ENCODE measurements around the gene RASSF8.

Gene RASSF8

DNA sequence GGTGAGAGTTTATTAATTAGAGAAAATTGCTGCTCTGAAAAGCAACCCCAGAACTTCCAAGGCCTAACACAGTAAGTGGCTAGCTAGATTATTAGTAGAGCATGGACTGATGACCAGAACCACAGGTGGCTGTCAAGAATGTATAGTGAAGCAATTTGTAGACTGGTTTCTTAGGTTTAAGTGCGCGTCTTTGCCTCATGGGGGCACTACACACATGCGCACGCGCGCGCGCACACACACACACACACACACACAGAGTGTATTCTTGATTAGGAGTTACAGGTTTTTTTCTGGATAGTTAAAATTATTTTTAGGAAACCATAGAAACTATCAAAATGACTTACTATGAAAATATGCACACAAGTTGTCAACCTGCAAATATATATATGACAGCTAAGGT is 99.8 kb downstream of the RASSF8 start:
- TF ChIP-seq, protein P1, sequence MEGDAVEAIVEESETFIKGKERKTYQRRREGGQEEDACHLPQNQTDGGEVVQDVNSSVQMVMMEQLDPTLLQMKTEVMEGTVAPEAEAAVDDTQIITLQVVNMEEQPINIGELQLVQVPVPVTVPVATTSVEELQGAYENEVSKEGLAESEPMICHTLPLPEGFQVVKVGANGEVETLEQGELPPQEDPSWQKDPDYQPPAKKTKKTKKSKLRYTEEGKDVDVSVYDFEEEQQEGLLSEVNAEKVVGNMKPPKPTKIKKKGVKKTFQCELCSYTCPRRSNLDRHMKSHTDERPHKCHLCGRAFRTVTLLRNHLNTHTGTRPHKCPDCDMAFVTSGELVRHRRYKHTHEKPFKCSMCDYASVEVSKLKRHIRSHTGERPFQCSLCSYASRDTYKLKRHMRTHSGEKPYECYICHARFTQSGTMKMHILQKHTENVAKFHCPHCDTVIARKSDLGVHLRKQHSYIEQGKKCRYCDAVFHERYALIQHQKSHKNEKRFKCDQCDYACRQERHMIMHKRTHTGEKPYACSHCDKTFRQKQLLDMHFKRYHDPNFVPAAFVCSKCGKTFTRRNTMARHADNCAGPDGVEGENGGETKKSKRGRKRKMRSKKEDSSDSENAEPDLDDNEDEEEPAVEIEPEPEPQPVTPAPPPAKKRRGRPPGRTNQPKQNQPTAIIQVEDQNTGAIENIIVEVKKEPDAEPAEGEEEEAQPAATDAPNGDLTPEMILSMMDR (IDR thresholded peaks at IDR 0.05; ENCODE audit: unreplicated experiment in 3 of 3), result no peak
- Mint-ChIP-seq H3K4me1 (no peaks in the 10 kb centered on the region), H3K9me3 (peaks cover 5% of the 10 kb centered on the region), H3K27ac (peak overlapping the region in 2 of 3 experiments; percentile 10 to 21), H3K4me3 (no peak overlapping the region), H3K36me3 (ENCODE audit: low read depth) (peaks cover 37% of the 10 kb centered on the region), H3K27me3 (ENCODE audit: low read depth) (no peaks in the 10 kb centered on the region)

DNA sequence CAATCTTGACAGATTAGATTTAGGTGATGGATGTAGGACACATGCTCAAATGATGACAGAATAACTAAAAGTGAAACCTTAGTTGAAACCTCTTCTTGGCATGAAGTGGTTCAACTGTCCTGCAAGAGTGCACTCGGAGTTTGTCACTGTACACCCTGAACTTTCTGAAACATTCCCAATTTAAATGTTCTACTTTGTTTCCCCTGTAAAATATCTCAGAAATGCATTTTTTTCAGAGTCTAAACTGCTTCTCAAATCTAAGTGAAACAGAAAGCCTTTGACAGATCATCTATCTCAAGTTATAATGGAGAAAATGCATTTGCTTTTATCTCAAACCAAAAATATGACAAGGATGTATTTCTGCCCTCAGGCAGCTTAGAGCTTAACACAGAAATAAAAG is 100.3 kb downstream of the RASSF8 start:
- no peaks in the 10 kb centered on the region for H3K4me1 Mint-ChIP-seq
- peaks cover 40% of the 10 kb centered on the region for H3K36me3 Mint-ChIP-seq (ENCODE audit: low read depth)
- H3K9me3 Mint-ChIP-seq, result peaks cover 5% of the 10 kb centered on the region
- H3K4me3 Mint-ChIP-seq, result no peak overlapping the region
- TF ChIP-seq, protein P1 (IDR thresholded peaks at IDR 0.05; ENCODE audit: unreplicated experiment in 3 of 3), result no peak
- no peaks in the 10 kb centered on the region for H3K27me3 Mint-ChIP-seq (ENCODE audit: low read depth)
- no peak overlapping the region for H3K27ac Mint-ChIP-seq

GRCh38 chr12:26062006-26062405 is 103.5 kb downstream of the RASSF8 start:
- no peaks in the 10 kb centered on the region for H3K27me3 Mint-ChIP-seq (ENCODE audit: low read depth)
- H3K36me3 Mint-ChIP-seq (ENCODE audit: low read depth), result peaks cover 45% of the 10 kb centered on the region
- H3K4me3 Mint-ChIP-seq, result no peak overlapping the region
- TF ChIP-seq, protein P1 (IDR thresholded peaks at IDR 0.05; ENCODE audit: unreplicated experiment in 3 of 3), result no peak
- peaks cover 5% of the 10 kb centered on the region for H3K9me3 Mint-ChIP-seq
- no peaks in the 10 kb centered on the region for H3K4me1 Mint-ChIP-seq
- no peak overlapping the region for H3K27ac Mint-ChIP-seq

- no peak overlapping the region for H3K27ac Mint-ChIP-seq
- H3K27me3 Mint-ChIP-seq (ENCODE audit: low read depth), result no peaks in the 10 kb centered on the region
- no peaks in the 10 kb centered on the region for H3K4me1 Mint-ChIP-seq
- no peak overlapping the region for H3K4me3 Mint-ChIP-seq
- peaks cover 5% of the 10 kb centered on the region for H3K9me3 Mint-ChIP-seq
- peaks cover 44% of the 10 kb centered on the region for H3K36me3 Mint-ChIP-seq (ENCODE audit: low read depth)
- TF ChIP-seq, protein P1 (IDR thresholded peaks at IDR 0.05; ENCODE audit: unreplicated experiment in 3 of 3), result no peak
Measured at GRCh38 chr12:26062566-26062965, 104.1 kb downstream of the RASSF8 start.

GRCh38 chr12:26065451-26065850 is 107.0 kb downstream of the RASSF8 start:
- H3K36me3 Mint-ChIP-seq (ENCODE audit: low read depth), result peaks cover 48% of the 10 kb centered on the region
- H3K27me3 Mint-ChIP-seq (ENCODE audit: low read depth), result no peaks in the 10 kb centered on the region
- no peaks in the 10 kb centered on the region for H3K9me3 Mint-ChIP-seq
- no peak overlapping the region for H3K4me3 Mint-ChIP-seq
- H3K27ac Mint-ChIP-seq, result no peak overlapping the region
- TF ChIP-seq, protein P1 (IDR thresholded peaks at IDR 0.05; ENCODE audit: unreplicated experiment in 3 of 3), result no peak
- no peaks in the 10 kb centered on the region for H3K4me1 Mint-ChIP-seq

DNA sequence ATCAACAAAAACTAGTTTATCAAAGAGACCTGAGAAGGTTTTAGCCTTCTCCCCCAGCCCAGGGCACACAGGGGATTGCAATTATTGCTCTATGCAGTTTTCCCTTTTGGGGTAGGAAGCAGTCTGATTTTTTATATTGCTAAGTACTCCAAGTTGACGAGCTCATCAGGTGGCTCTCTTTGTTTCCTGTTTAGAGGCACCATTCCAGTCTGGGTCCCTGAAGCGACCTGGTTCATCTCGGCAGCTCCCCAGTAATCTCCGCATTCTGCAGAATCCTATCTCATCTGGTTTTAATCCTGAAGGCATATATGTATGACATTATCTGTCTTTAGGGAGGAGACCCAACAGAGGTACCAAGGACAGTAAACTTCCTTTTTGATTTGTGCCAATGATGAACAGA is 110.0 kb downstream of the RASSF8 start:
- Mint-ChIP-seq H3K27me3 (ENCODE audit: low read depth) (no peaks in the 10 kb centered on the region), H3K27ac (no peak overlapping the region), H3K9me3 (no peaks in the 10 kb centered on the region), H3K36me3 (ENCODE audit: low read depth) (peaks cover 52% of the 10 kb centered on the region), H3K4me3 (no peak overlapping the region), H3K4me1 (no peaks in the 10 kb centered on the region)
- TF ChIP-seq, protein P1 (IDR thresholded peaks at IDR 0.05; ENCODE audit: unreplicated experiment in 3 of 3), result no peak

All from nephron (organoid).